Activated B cell treated with CpG ODN at 0.5 μM for 24 hours (primary cell): ENCODE results near the gene PRODH. TPM values are rescaled to one million over a fixed set of nuclear protein-coding genes. Genes with fewer than 3 reads are reported as not detected.
"Not testable (repeated sequence)": the region's sequence is repeated elsewhere in the genome, so short reads cannot be mapped to it uniquely, and the experiment has no call there.

Experiments used
- ATAC-seq: fragments of 200-7000 bp; cut with Tn5 transposase; one replicate; pipeline ENCODE4 v1.10.0; 2021; ENCODE audit warnings: low read depth, mild to moderate bottlenecking, moderate library complexity
- CTCF ChIA-PET: fragments of 350-600 bp; sonication (Branson Sonifier 250); formaldehyde crosslinking; loops from one replicate; lab custom pipeline; 2021; ENCODE audit warnings: antibody characterized with exemption; lab: Charles Lee
- POLR2A ChIA-PET: fragments of 350-600 bp; sonication (Branson Sonifier 250); formaldehyde crosslinking; loops from one replicate; lab custom pipeline; 2021; ENCODE audit warnings: antibody characterized with exemption; lab: Charles Lee
- DNase-seq: peaks from one replicate; pipeline ENCODE4 v3.0.0; 2022
- H3K27ac Mint-ChIP-seq: one replicate; pipeline ENCODE4 v1.8.0; 2020; ENCODE audit warnings: mixed read lengths
- H3K27me3 Mint-ChIP-seq: one replicate; pipeline ENCODE4 v1.8.0; 2021; ENCODE audit warnings: mixed read lengths
- H3K36me3 Mint-ChIP-seq: one replicate; pipeline ENCODE4 v1.8.0; 2021; ENCODE audit warnings: low read depth, mixed read lengths
- H3K4me1 Mint-ChIP-seq: one replicate; pipeline ENCODE4 v1.8.0; 2021; ENCODE audit warnings: mixed read lengths
- H3K4me3 Mint-ChIP-seq: one replicate; pipeline ENCODE4 v1.8.0; 2020; ENCODE audit warnings: mild to moderate bottlenecking, mixed read lengths
- H3K9me3 Mint-ChIP-seq: one replicate; pipeline ENCODE4 v1.8.0; 2020; ENCODE audit warnings: mixed read lengths
- intact Hi-C: fragments of 100-400 bp; cut with micrococcal nuclease; formaldehyde crosslinking; loops from one replicate; pipeline ENCODE4 v1.15.1; 2024
- total RNA-seq: library from RNA; stranded (reverse); gene quantifications from 2 replicates; pipeline ENCODE4 v1.2.3, GENCODE V29; 2022
- TF ChIP-seq, protein P1 (sequence below): fragments of 200-600 bp; IDR thresholded peaks from one replicate; pipeline ENCODE4 v1.8.0; 2022; ENCODE audit warnings: antibody characterized with exemption, mild to moderate bottlenecking

Gene PRODH
- total RNA-seq, 1 donor from 2014 or later: not detected

DNA sequence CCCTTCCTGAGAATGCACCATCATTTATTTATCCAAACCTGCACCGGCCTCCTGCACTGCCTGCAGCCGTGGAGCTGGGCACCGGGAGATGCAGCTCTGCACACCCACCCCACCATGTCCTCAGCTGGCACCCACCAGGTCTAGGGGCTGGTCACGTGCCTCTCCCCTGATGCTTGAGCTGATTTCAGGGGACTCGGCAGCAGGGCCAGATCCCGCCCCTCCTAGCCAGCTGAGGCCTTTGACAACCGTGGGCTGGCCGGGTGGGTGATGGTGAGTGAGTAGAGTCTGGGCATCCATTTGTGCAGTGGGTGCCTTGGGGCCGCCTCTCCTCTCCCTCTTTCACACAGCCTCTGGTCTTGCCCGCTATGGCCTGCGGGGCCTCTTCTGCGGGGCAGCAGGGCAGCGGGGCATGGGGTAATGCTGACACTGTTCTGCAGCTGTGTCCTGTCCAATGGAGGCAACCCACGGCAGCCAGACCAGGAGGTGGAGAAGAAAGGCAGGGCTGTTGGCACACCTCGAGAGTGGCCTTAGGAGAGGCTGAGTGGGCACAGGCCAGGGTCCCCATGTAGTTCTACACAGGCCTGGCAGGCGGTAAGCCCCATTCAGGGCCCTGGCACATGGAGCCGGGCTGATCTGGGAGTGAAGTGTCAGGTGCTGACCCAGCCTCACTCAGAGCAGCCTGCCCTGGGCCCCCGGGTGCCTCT, 38.5 kb upstream of the PRODH start:
- no peak overlapping the region for H3K27ac Mint-ChIP-seq
- intact Hi-C loops: no loop called here
- TF ChIP-seq, protein P1, sequence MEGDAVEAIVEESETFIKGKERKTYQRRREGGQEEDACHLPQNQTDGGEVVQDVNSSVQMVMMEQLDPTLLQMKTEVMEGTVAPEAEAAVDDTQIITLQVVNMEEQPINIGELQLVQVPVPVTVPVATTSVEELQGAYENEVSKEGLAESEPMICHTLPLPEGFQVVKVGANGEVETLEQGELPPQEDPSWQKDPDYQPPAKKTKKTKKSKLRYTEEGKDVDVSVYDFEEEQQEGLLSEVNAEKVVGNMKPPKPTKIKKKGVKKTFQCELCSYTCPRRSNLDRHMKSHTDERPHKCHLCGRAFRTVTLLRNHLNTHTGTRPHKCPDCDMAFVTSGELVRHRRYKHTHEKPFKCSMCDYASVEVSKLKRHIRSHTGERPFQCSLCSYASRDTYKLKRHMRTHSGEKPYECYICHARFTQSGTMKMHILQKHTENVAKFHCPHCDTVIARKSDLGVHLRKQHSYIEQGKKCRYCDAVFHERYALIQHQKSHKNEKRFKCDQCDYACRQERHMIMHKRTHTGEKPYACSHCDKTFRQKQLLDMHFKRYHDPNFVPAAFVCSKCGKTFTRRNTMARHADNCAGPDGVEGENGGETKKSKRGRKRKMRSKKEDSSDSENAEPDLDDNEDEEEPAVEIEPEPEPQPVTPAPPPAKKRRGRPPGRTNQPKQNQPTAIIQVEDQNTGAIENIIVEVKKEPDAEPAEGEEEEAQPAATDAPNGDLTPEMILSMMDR: no peak
- no peaks in the 10 kb centered on the region for H3K36me3 Mint-ChIP-seq
- H3K9me3 Mint-ChIP-seq: peaks cover 2% of the 10 kb centered on the region
- H3K27me3 Mint-ChIP-seq: peaks cover 17% of the 10 kb centered on the region
- POLR2A ChIA-PET: no interaction called here
- H3K4me3 Mint-ChIP-seq: no peak overlapping the region
- ATAC-seq: no peak
- DNase-seq: no peak
- H3K4me1 Mint-ChIP-seq: peaks cover 2% of the 10 kb centered on the region
- CTCF ChIA-PET: no interaction called here

DNA sequence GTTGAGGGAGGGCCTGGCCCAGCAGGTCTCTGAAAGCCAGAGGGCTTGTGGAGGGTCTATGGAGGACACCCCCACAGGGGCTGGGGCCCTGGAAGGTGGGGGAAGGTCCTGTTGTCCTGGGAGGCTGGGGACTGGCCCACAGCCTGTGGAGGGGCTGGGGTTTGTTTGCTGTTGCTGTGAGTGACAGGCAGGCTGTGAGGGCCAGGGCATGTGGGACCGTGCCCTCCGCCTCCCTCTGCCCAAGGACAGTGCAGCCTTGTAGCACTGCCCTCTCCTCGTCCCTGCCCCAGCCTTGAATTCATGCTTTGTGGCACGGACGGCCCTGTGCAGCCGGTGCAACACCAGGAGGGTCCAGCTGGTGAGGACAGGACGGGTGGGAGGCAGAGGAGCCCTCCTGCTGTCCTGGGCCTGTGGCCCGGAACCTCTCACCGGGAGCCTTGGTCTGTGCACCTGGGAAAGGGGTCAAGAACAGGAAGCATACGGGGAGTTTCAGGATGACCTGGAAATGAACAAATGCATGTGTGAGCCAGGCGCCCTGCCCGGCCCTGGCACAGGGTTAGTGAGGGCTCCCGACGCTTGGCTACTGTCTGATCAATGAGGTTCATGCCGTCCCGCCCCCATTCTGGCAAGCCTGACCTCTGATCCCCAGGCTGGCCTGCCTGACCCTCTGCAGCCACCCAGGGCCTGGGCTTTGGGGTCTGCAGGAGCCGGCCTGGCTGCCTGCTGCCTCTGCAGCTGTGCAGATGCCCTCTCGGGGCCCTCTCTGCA, 37.4 kb upstream of the PRODH start:
- no peak overlapping the region for H3K27ac Mint-ChIP-seq
- peaks cover 19% of the 10 kb centered on the region for H3K27me3 Mint-ChIP-seq
- ATAC-seq: no peak
- no peaks in the 10 kb centered on the region for H3K9me3 Mint-ChIP-seq
- ChIA-PET CTCF (no interaction called here), POLR2A (no interaction called here)
- intact Hi-C loops: no loop called here
- H3K36me3 Mint-ChIP-seq: no peaks in the 10 kb centered on the region
- peaks cover 4% of the 10 kb centered on the region for H3K4me1 Mint-ChIP-seq
- H3K4me3 Mint-ChIP-seq: no peak overlapping the region
- TF ChIP-seq, protein P1: no peak
- DNase-seq: no peak

DNA sequence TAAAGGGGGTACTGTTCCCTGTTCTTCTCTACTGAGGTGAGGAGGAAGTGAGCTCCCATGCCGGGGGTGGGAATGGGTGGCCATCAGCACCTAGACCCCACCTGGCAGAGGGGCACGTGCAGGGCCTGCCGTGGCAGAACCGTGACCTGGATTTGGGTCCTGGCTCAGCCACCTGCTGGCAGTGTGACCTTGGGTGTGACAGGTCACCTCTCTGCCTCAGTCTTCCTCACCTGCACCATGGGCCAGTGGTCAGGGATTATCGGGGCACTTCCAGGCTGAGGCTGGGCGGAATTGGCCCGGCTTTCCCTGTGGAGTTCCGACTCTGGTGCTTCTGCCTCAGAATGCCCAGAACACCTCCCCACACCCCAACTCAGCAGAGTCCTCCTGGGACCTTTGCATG, 36.5 kb upstream of the PRODH start:
- H3K9me3 Mint-ChIP-seq, H3K4me3 Mint-ChIP-seq, intact Hi-C loops, H3K36me3 Mint-ChIP-seq, CTCF ChIA-PET, DNase-seq, ATAC-seq, H3K4me1 Mint-ChIP-seq, H3K27ac Mint-ChIP-seq, POLR2A ChIA-PET: not testable (repeated sequence)
- peaks cover 22% of the 10 kb centered on the region for H3K27me3 Mint-ChIP-seq

DNA sequence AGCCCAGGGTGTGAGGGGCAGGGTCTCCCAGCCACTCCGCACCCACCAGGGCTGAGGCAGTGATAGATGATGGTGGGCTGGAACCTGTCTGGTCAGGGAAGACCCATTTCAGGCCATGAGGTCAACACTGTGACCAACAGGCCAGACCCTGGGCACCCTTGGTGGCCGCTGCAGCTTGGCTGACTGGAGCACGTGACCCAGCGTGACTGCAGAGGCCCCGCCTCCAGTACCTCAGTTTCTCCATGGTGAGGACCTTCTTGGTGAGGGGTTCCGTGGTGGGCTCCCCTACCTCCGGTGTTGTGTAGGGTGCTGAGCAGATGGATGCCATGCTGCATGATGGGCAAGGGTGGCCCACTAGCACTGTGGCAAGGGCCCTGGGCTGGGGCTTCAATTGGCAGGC, 35.9 kb upstream of the PRODH start:
- intact Hi-C loops, H3K9me3 Mint-ChIP-seq, ATAC-seq, POLR2A ChIA-PET, CTCF ChIA-PET, H3K27ac Mint-ChIP-seq, H3K4me3 Mint-ChIP-seq, H3K4me1 Mint-ChIP-seq, DNase-seq, H3K36me3 Mint-ChIP-seq: not testable (repeated sequence)
- H3K27me3 Mint-ChIP-seq: peaks cover 22% of the 10 kb centered on the region

DNA sequence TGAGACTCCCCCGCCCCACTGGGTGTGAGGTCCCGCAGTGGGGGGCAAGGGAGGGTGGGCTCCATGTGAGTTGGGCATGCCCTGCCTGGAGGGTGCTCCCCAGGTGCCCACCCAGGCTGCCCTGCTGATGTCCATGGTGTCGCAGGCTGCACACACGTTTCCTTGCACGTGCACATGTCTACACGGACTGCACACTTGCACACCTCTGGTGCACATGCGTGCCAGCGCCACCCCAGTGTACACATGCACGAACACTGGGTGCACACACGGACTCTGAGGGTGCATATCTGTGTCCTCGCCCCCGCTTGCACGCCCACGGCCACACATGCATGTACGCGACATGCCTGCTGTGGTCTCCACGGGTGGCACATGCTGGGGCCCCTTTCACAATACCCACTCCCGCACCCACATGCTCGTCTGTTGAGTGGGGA, 35.2 kb upstream of the PRODH start:
- POLR2A ChIA-PET: no interaction called here
- H3K36me3 Mint-ChIP-seq: no peaks in the 10 kb centered on the region
- DNase-seq: no peak
- H3K9me3 Mint-ChIP-seq: no peaks in the 10 kb centered on the region
- intact Hi-C loops: no loop called here
- ATAC-seq: no peak
- H3K4me1 Mint-ChIP-seq: peaks cover 4% of the 10 kb centered on the region
- no peak overlapping the region for H3K27ac Mint-ChIP-seq
- CTCF ChIA-PET: no interaction called here
- TF ChIP-seq, protein P1: no peak
- no peak overlapping the region for H3K4me3 Mint-ChIP-seq
- peaks cover 22% of the 10 kb centered on the region for H3K27me3 Mint-ChIP-seq

DNA sequence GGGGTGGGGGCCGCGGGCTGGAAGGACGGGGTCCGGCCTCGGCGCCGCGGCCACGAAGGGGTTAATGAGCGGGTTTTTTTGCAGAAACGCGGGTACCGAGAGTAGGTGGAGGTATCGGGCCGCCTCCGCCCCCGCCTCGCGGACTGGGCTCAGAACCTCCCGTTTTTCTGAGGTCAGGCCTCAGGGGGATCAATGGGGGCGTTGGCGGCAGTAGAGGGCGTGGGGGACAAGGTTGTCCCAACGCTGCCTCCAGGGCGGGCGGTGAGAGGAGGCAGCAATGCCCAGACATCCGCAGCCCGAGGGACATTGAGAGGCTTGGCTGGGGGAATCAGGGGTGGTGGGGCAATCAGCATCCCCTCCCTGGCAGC, 34.8 kb upstream of the PRODH start:
- Mint-ChIP-seq H3K4me1 (peaks cover 4% of the 10 kb centered on the region), H3K4me3 (no peak overlapping the region), H3K36me3 (no peaks in the 10 kb centered on the region), H3K27ac (no peak overlapping the region), H3K9me3 (no peaks in the 10 kb centered on the region), H3K27me3 (peaks cover 21% of the 10 kb centered on the region)
- DNase-seq (no peak), ATAC-seq (no peak)
- intact Hi-C loops: no loop called here
- TF ChIP-seq, protein P1: no peak
- POLR2A ChIA-PET: no interaction called here
- CTCF ChIA-PET: no interaction called here
